ENCODE results near the gene MTCH1. TPM values are rescaled to one million over a fixed set of nuclear protein-coding genes. Genes with fewer than 3 reads are reported as not detected.

MTCH1 gene
- total and polyA plus RNA-seq, 2 experiments from 2014 or later: 108 to 271 TPM

DNA sequence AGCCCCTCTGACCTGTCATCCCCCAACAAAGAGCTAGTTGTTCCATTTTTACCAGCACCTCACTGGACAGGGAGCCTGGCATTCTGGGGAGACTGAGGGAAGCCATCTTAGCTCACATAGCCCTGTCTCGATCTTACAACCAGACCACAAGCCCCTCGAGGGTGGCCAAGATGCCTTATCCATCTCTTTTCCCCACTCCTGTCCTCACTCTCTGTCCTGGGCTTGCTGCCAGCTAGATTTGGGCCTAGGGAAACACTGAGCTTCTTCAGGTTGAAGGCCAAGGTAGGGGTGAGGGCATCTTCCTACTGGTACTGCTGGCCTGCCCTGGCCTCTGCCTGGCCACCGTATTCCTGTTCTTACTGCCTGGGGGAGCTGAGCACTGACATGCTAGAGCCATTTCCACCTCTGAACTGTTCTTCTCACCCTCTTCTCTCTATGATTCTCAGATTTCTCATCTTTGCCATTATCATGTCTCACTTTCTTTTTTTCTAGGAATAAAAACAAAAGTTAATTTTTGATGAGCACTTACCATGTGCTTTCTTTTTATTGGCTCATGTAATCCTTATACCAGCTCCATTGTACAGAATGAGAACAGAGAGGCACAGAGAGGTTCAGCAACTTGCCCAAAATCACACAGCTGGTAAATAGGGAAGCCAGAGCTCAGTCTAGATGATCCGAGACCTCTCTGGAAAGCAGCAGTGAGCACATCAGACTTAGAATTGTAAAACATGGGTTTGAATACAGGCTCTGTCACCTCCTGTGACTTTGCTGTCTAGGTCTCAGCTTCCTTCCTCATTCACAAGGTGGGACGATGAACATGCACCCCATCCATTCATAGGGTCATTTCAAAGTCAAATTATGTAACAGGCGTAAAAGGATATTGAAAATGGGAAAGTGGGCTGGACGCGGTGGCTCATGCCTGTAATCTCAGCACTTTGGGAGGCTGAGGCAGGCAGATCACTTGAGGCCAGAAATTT lies 48.1 kb upstream of the MTCH1 start:
- Mint-ChIP-seq H3K4me1 (peaks cover 9% of the 10 kb centered on the region; the same call in 2 of the 3 replicates), H3K27me3 (ENCODE audit: insufficient read depth, low read depth, poor library complexity) (peaks cover 10% of the 10 kb centered on the region), H3K4me3 (no peak overlapping the region), H3K27ac (no peak overlapping the region), H3K36me3 (ENCODE audit: low read depth) (peaks cover 12% of the 10 kb centered on the region), H3K9me3 (peaks cover 18% of the 10 kb centered on the region)
- Histone ChIP-seq H3K79me2 (replicated peaks; ENCODE audit: insufficient read depth) (no peaks in the 10 kb centered on the region), H2AFZ (no peak overlapping the region), H3K4me2 (no peak overlapping the region), H4K20me1 (replicated peaks; ENCODE audit: insufficient read depth) (no peaks in the 10 kb centered on the region), H3K27ac (ENCODE audit: low read depth) (no peak overlapping the region), H3K4me1 (ENCODE audit: insufficient read depth) (no peaks in the 10 kb centered on the region), H3F3A (replicated peaks; ENCODE audit: low read depth) (0 out of 2 replicates have a peak, but pooled peaks cover 3% of the 10 kb centered on the region), H3K36me3 (ENCODE audit: insufficient read depth) (peaks cover 8% of the 10 kb centered on the region; the same call in 1 of the 2 replicates), H3K27me3 (ENCODE audit: insufficient read depth) (no peaks in the 10 kb centered on the region), H3K9me2 (ENCODE audit: insufficient read depth) (no peaks in the 10 kb centered on the region), H3K4me3 (no peak overlapping the region)
- TF ChIP-seq ZNF114 (CRISPR knock-in tag; IDR thresholded peaks at IDR 0.05): no peak
- TF ChIP-seq, protein P1, sequence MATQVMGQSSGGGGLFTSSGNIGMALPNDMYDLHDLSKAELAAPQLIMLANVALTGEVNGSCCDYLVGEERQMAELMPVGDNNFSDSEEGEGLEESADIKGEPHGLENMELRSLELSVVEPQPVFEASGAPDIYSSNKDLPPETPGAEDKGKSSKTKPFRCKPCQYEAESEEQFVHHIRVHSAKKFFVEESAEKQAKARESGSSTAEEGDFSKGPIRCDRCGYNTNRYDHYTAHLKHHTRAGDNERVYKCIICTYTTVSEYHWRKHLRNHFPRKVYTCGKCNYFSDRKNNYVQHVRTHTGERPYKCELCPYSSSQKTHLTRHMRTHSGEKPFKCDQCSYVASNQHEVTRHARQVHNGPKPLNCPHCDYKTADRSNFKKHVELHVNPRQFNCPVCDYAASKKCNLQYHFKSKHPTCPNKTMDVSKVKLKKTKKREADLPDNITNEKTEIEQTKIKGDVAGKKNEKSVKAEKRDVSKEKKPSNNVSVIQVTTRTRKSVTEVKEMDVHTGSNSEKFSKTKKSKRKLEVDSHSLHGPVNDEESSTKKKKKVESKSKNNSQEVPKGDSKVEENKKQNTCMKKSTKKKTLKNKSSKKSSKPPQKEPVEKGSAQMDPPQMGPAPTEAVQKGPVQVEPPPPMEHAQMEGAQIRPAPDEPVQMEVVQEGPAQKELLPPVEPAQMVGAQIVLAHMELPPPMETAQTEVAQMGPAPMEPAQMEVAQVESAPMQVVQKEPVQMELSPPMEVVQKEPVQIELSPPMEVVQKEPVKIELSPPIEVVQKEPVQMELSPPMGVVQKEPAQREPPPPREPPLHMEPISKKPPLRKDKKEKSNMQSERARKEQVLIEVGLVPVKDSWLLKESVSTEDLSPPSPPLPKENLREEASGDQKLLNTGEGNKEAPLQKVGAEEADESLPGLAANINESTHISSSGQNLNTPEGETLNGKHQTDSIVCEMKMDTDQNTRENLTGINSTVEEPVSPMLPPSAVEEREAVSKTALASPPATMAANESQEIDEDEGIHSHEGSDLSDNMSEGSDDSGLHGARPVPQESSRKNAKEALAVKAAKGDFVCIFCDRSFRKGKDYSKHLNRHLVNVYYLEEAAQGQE (IDR thresholded peaks at IDR 0.05; ENCODE audit: unreplicated experiment): no peak
- TF ChIP-seq POLR2AphosphoS5 (IDR thresholded peaks at IDR 0.05; ENCODE audit: low read depth): no peak
- TF ChIP-seq, protein P2, sequence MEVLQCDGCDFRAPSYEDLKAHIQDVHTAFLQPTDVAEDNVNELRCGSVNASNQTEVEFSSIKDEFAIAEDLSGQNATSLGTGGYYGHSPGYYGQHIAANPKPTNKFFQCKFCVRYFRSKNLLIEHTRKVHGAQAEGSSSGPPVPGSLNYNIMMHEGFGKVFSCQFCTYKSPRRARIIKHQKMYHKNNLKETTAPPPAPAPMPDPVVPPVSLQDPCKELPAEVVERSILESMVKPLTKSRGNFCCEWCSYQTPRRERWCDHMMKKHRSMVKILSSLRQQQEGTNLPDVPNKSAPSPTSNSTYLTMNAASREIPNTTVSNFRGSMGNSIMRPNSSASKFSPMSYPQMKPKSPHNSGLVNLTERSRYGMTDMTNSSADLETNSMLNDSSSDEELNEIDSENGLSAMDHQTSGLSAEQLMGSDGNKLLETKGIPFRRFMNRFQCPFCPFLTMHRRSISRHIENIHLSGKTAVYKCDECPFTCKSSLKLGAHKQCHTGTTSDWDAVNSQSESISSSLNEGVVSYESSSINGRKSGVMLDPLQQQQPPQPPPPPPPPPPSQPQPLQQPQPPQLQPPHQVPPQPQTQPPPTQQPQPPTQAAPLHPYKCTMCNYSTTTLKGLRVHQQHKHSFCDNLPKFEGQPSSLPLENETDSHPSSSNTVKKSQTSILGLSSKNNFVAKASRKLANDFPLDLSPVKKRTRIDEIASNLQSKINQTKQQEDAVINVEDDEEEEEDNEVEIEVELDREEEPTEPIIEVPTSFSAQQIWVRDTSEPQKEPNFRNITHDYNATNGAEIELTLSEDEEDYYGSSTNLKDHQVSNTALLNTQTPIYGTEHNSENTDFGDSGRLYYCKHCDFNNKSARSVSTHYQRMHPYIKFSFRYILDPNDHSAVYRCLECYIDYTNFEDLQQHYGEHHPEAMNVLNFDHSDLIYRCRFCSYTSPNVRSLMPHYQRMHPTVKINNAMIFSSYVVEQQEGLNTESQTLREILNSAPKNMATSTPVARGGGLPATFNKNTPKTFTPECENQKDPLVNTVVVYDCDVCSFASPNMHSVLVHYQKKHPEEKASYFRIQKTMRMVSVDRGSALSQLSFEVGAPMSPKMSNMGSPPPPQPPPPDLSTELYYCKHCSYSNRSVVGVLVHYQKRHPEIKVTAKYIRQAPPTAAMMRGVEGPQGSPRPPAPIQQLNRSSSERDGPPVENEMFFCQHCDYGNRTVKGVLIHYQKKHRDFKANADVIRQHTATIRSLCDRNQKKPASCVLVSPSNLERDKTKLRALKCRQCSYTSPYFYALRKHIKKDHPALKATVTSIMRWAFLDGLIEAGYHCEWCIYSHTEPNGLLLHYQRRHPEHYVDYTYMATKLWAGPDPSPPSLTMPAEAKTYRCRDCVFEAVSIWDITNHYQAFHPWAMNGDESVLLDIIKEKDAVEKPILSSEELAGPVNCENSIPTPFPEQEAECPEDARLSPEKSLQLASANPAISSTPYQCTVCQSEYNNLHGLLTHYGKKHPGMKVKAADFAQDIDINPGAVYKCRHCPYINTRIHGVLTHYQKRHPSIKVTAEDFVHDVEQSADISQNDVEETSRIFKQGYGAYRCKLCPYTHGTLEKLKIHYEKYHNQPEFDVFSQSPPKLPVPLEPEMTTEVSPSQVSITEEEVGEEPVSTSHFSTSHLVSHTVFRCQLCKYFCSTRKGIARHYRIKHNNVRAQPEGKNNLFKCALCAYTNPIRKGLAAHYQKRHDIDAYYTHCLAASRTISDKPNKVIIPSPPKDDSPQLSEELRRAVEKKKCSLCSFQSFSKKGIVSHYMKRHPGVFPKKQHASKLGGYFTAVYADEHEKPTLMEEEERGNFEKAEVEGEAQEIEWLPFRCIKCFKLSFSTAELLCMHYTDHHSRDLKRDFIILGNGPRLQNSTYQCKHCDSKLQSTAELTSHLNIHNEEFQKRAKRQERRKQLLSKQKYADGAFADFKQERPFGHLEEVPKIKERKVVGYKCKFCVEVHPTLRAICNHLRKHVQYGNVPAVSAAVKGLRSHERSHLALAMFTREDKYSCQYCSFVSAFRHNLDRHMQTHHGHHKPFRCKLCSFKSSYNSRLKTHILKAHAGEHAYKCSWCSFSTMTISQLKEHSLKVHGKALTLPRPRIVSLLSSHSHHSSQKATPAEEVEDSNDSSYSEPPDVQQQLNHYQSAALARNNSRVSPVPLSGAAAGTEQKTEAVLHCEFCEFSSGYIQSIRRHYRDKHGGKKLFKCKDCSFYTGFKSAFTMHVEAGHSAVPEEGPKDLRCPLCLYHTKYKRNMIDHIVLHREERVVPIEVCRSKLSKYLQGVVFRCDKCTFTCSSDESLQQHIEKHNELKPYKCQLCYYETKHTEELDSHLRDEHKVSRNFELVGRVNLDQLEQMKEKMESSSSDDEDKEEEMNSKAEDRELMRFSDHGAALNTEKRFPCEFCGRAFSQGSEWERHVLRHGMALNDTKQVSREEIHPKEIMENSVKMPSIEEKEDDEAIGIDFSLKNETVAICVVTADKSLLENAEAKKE (CRISPR knock-in tag; IDR thresholded peaks at IDR 0.05): no peak
- TF ChIP-seq, protein P3, sequence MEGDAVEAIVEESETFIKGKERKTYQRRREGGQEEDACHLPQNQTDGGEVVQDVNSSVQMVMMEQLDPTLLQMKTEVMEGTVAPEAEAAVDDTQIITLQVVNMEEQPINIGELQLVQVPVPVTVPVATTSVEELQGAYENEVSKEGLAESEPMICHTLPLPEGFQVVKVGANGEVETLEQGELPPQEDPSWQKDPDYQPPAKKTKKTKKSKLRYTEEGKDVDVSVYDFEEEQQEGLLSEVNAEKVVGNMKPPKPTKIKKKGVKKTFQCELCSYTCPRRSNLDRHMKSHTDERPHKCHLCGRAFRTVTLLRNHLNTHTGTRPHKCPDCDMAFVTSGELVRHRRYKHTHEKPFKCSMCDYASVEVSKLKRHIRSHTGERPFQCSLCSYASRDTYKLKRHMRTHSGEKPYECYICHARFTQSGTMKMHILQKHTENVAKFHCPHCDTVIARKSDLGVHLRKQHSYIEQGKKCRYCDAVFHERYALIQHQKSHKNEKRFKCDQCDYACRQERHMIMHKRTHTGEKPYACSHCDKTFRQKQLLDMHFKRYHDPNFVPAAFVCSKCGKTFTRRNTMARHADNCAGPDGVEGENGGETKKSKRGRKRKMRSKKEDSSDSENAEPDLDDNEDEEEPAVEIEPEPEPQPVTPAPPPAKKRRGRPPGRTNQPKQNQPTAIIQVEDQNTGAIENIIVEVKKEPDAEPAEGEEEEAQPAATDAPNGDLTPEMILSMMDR (conservative IDR thresholded peaks at IDR 0.05; ENCODE audit: low read depth in 2 of 2): no peak
- TF ChIP-seq EZH2 (IDR thresholded peaks at IDR 0.05; ENCODE audit: low read depth, unreplicated experiment): no peak
- TF ChIP-seq, protein P4, sequence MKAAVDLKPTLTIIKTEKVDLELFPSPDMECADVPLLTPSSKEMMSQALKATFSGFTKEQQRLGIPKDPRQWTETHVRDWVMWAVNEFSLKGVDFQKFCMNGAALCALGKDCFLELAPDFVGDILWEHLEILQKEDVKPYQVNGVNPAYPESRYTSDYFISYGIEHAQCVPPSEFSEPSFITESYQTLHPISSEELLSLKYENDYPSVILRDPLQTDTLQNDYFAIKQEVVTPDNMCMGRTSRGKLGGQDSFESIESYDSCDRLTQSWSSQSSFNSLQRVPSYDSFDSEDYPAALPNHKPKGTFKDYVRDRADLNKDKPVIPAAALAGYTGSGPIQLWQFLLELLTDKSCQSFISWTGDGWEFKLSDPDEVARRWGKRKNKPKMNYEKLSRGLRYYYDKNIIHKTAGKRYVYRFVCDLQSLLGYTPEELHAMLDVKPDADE (IDR thresholded peaks at IDR 0.05): no peak
- DNase-seq (ENCODE audit: low spot score) (no peak), ATAC-seq (no peak)
